Lower leg skin (tissue), 4 donors: ENCODE data around the gene THAP4. TPM values are rescaled to one million over a fixed set of nuclear protein-coding genes. Genes with fewer than 3 reads are reported as not detected.

Experiments
- DNase-seq, 2 donors: peaks; one replicate each; pipeline ENCODE4 v3.0.0-alpha.2; 2019; ENCODE audit warnings: low spot score in 2 of 2
- H3K4me3 ChIP-seq: fragments of 200-600 bp; sonication (generic); 2 replicates; pipeline ENCODE4 v1.5.1; 2017; ENCODE audit warnings: mild to moderate bottlenecking, low read depth; ENCODE audit not compliant: poor library complexity, severe bottlenecking
- CTCF ChIP-seq, 3 donors: fragments of 450-650 bp; IDR thresholded peaks; one replicate each; pipeline ENCODE4 v1.5.1; 2016; ENCODE audit warnings: antibody characterized with exemption in 3 of 3, mild to moderate bottlenecking in 3 of 3, moderate library complexity in 2 of 3
- POLR2A ChIP-seq, 2 donors: fragments of 450-650 bp; IDR thresholded peaks; one replicate each; pipeline ENCODE4 v1.6.1; 2016 to 2017; ENCODE audit warnings: antibody characterized with exemption in 2 of 2, mild to moderate bottlenecking in 1 of 2, moderate library complexity in 1 of 2
- WGBS, 2 donors: methylation state at CpG; one replicate each; pipeline ENCODE4 v1.1.5; 2018; 5-methylcytosine and 5-hydroxymethylcytosine counted together
- intact Hi-C: fragments of 100-400 bp; cut with DNase I; formaldehyde crosslinking; loops from one replicate; pipeline ENCODE4 v1.15.0; 2023; ENCODE audit warnings: low total_unique reads
- total RNA-seq, 4 donors: library from RNA; depleted of rRNA; stranded (reverse); fragments of >200 nt; gene quantifications; one replicate each; pipeline ENCODE4 v1.1.0, GENCODE V29; 2016

Gene THAP4
- total RNA-seq, 4 donors from 2014 or later = 52.4 to 60.7 (median 58.3) TPM

DNA sequence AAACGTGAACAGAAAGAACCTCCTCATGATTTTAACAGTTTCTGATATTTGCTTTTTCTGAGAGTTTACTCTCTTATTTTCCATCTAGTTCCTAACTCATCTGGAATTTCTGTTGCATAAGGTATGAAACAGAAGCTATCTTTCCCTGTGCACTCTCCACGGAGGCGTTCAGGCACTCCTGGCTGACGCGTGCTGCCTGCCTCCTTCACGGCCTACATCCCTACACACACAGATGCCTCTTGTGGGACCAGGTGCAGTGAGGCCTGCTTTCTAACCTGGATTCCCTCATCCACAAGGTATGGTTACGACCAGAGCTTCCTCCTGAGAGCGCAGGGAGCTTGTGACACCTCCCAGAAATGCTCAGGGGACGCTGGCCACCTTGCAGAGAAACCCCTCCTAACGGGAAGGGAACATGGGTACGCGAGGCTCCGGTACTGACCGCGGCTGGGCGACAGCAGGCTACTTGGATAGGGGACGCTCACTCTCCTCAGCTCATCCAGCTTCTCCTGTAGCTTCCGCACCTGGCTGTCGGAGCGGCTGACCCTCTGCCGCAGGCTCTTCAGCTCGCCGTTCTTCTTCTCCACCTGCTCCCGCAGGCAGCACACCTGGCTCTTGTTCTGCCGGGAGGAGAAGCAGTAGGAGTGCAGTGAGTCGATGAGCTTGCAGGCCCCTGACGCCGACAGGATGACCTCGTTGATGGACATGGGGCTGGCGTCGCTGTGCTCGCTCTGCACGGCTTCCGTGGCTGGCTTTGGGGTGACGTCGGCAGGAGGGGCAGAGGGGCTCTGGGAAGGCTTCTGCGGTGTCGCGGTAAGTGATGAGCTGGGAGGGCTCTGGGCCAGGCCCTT, 4.3 kb downstream of the THAP4 start:
- DNase-seq = no peak
- TF ChIP-seq CTCF (IDR thresholded peaks at IDR 0.05) (no peak), POLR2A (IDR thresholded peaks at IDR 0.05) (no peak)
- H3K4me3 ChIP-seq = no peak overlapping the region
- 95 to 96% methylated on average over 37 to 39 of the region's 39 CpGs for WGBS, 2 donors
- intact Hi-C loops = no loop called here

GRCh38 chr2:241629762-241630435, 7.1 kb downstream of the THAP4 start:
- intact Hi-C loops = no loop called here
- no peak for DNase-seq
- WGBS, 2 donors = 80 to 83% methylated on average over 11 of the region's 11 CpGs
- H3K4me3 ChIP-seq = no peak overlapping the region
- TF ChIP-seq POLR2A (IDR thresholded peaks at IDR 0.05) = no peak
- no peak for TF ChIP-seq CTCF (IDR thresholded peaks at IDR 0.05)

- 91 to 94% methylated on average over 10 of the region's 10 CpGs for WGBS, 2 donors
- no peak overlapping the region for H3K4me3 ChIP-seq
- intact Hi-C loops = no loop called here
- DNase-seq = no peak
- no peak for TF ChIP-seq CTCF (IDR thresholded peaks at IDR 0.05)
- TF ChIP-seq POLR2A (IDR thresholded peaks at IDR 0.05) = no peak
Observed at GRCh38 chr2:241627675-241628074, 9.3 kb downstream of the THAP4 start.

GRCh38 chr2:241620419-241620769, 16.6 kb downstream of the THAP4 start:
- 93 to 96% methylated on average over 6 of the region's 6 CpGs for WGBS, 2 donors
- intact Hi-C loops = no loop called here
- H3K4me3 ChIP-seq = no peak overlapping the region
- no peak for DNase-seq
- TF ChIP-seq CTCF (IDR thresholded peaks at IDR 0.05) (no peak), POLR2A (IDR thresholded peaks at IDR 0.05) (no peak)

DNA sequence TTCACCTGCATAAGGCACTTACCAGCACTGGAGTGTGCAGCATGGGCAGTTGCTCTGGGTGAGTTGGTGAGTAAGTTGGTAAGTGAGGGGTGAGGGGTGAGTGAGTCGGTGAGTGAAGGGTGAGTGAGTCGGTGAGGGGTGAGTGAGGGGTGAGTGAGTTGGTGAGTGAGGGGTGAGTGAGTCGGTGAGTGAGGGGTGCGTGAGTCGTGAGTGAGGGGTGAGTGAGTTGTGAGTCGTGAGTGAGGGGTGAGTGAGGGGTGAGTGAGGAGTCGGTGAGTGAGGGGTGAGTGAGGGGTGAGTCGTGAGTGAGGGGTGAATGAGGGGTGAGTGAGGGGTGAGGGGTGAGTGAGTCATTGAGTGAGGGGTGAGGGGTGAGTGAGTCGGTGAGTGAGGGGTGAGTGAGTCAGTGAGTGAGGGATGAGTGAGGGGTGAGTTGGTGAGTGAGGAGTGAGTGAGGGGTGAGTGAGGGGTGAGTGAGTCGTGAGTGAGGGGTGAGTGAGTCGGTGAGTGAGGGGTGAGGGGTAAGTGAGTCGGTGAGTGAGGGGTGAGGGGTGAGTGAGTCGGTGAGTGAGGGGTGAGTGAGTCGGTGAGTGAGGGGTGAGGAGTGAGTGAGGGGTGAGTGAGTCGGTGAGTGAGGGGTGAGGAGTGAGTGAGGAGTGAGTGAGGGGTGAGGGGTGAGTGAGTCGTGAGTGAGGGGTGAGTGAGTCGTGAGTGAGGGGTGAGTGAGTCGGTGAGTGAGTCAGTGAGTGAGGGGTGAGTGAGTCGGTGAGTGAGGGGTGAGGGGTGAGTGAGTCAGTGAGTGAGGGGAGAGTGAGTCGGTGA, 17.1 kb downstream of the THAP4 start:
- no peak for TF ChIP-seq POLR2A (IDR thresholded peaks at IDR 0.05)
- no peak for TF ChIP-seq CTCF (IDR thresholded peaks at IDR 0.05)
- H3K4me3 ChIP-seq = no peak overlapping the region
- DNase-seq = no peak
- WGBS, 2 donors = 92 to 94% methylated on average over 20 of the region's 20 CpGs
- intact Hi-C loops = no loop called here
